ENCODE results near the gene ZNF90.

GRCh38 chr19:20044663-20045062 is 33.1 kb upstream of the ZNF90 start:
- no peak for TF ChIP-seq EZH2 (IDR thresholded peaks at IDR 0.05)
- TF ChIP-seq ZBTB33 (IDR thresholded peaks at IDR 0.05; ENCODE audit: extremely low read depth, insufficient replicate concordance, low read length) = no peak
- TF ChIP-seq TCF7L2 (IDR thresholded peaks at IDR 0.05; ENCODE audit: borderline replicate concordance, extremely low read depth, insufficient read depth, insufficient read length) = no peak
- no peak for TF ChIP-seq CTCF (IDR thresholded peaks at IDR 0.05 in 2 of 3, conservative IDR thresholded peaks at IDR 0.05 in 1 of 3; ENCODE audit: borderline replicate concordance in 1 of 3, insufficient read depth in 1 of 3, low read depth in 2 of 3, low read length in 2 of 3)
- no peak for TF ChIP-seq MAX (IDR thresholded peaks at IDR 0.05)
- TF ChIP-seq CEBPB (IDR thresholded peaks at IDR 0.05; ENCODE audit: low read depth) = no peak
- no peak for TF ChIP-seq POLR2A (IDR thresholded peaks at IDR 0.05; ENCODE audit: borderline replicate concordance, extremely low read depth, insufficient read depth, insufficient read length)
- TF ChIP-seq ZFX (IDR thresholded peaks at IDR 0.05) = no peak

All from HCT116 (cell line).